Measurements from ENCODE around the gene SF3B2. TPM values are rescaled to one million over a fixed set of nuclear protein-coding genes. Genes with fewer than 3 reads are reported as not detected.
A peak's percentile ranks its signal among the peaks of the same experiment; 100 is the strongest.
"Not testable (repeated sequence)": the region's sequence is repeated elsewhere in the genome, so short reads cannot be mapped to it uniquely, and the experiment has no call there.

Gene SF3B2
- total RNA-seq, 2 experiments from 2014 or later = 185 to 260 TPM

DNA sequence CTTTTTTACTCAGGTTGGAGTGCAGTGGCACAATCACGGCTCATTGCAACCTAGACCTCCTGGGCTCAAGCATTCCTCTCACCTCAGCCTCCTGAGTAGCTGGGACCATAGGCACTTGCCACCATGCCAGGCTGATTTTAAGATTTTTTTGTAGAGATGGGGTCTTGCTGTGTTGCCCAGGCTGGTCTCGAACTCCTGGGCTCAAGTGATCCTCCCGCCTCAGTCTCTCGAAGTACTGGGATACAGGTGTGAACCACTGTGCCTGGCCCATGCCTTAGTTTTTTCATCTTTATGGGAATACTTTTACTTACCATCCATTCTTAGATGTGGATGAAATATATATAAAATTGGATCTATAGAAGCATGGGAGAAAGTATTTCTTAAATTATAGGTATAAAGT, 23.1 kb downstream of the SF3B2 start:
- intact Hi-C loops (cut with micrococcal nuclease; ENCODE audit: unreplicated experiment) = no loop called here
- H3K9me3 ChIP-seq (ENCODE audit: low read length) = no peaks in the 10 kb centered on the region
- H3K9me2 ChIP-seq (ENCODE audit: insufficient read depth, low read length) = no peaks in the 10 kb centered on the region
- no peaks in the 10 kb centered on the region for H4K20me1 ChIP-seq (ENCODE audit: insufficient read depth, low read length)
- H3K4me1 ChIP-seq (ENCODE audit: insufficient read depth, low read length, poor library complexity, severe bottlenecking) = peaks cover 56% of the 10 kb centered on the region
- peaks cover 20% of the 10 kb centered on the region; the same call in 1 of the 2 replicates for H3K79me2 ChIP-seq (ENCODE audit: insufficient read depth, low read depth, low read length)
- no peak overlapping the region for H3K4me3 ChIP-seq (ENCODE audit: low read depth, low read length, poor library complexity, severe bottlenecking)
- no peak for TF ChIP-seq EZH2phosphoT487 (IDR thresholded peaks at IDR 0.05; ENCODE audit: borderline replicate concordance, low read depth, low read length)
- no peak for TF ChIP-seq CTCF (conservative IDR thresholded peaks at IDR 0.05; ENCODE audit: low read length)
- BruUV-seq (replicated peaks) = no TSS peak
- ChIA-PET POLR2A (interaction anchor here (0.7 kb wide), 2 partner anchors 16 to 405 kb away, joined by 3 to 4 read pairs; no protein-coding TSS in a partner anchor), CTCF (ENCODE audit: unreplicated experiment) (no interaction called here)
- no peak overlapping the region for H3K27ac ChIP-seq (ENCODE audit: low read depth, low read length, poor library complexity, severe bottlenecking)
- DNase-seq (ENCODE audit: low spot score) = no peak
- H2AFZ ChIP-seq (ENCODE audit: low read length) = no peak overlapping the region
- H3K36me3 ChIP-seq (ENCODE audit: insufficient read depth, low read length) = peaks cover 19% of the 10 kb centered on the region
- H3K4me2 ChIP-seq (ENCODE audit: low read length) = no peak overlapping the region

DNA sequence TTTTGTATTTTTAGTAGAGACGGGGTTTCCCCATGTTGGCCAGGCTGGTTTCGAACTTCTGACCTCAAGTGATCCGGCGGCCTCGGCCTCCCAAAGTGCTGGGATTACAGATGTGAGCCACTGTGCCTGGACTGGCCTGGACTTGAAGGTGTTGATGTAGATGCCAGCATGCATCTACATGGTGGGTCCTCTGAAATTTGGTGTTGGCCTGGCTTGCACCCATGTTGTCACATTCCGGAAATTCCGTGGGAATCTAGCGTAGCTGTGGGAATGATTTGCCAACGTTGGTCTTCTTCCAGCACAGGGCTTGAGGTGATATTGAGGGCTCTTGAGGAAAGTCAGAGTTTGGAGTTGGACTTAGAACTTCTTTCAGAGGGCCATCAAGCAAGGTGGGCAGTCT, 24.4 kb downstream of the SF3B2 start:
- peaks cover 19% of the 10 kb centered on the region for H3K36me3 ChIP-seq (ENCODE audit: insufficient read depth, low read length)
- ChIA-PET CTCF (ENCODE audit: unreplicated experiment) (no interaction called here), POLR2A (interaction anchor here (1.6 kb wide), 1 partner anchor 13 kb away, joined by 3 read pairs; no protein-coding TSS in a partner anchor)
- H2AFZ ChIP-seq (ENCODE audit: low read length) = no peak overlapping the region
- H3K27ac ChIP-seq (ENCODE audit: low read depth, low read length, poor library complexity, severe bottlenecking) = no peak overlapping the region
- no peaks in the 10 kb centered on the region for H3K9me2 ChIP-seq (ENCODE audit: insufficient read depth, low read length)
- H3K4me1 ChIP-seq (ENCODE audit: insufficient read depth, low read length, poor library complexity, severe bottlenecking) = peaks cover 62% of the 10 kb centered on the region
- intact Hi-C loops (cut with micrococcal nuclease; ENCODE audit: unreplicated experiment) = no loop called here
- peaks cover 23% of the 10 kb centered on the region; the same call in 1 of the 2 replicates for H3K79me2 ChIP-seq (ENCODE audit: insufficient read depth, low read depth, low read length)
- BruUV-seq (replicated peaks) = no TSS peak
- H3K4me3 ChIP-seq (ENCODE audit: low read depth, low read length, poor library complexity, severe bottlenecking) = no peak overlapping the region
- no peaks in the 10 kb centered on the region for H4K20me1 ChIP-seq (ENCODE audit: insufficient read depth, low read length)
- no peak overlapping the region for H3K4me2 ChIP-seq (ENCODE audit: low read length)
- TF ChIP-seq EZH2phosphoT487 (IDR thresholded peaks at IDR 0.05; ENCODE audit: borderline replicate concordance, low read depth, low read length) (no peak), CTCF (conservative IDR thresholded peaks at IDR 0.05; ENCODE audit: low read length) (no peak)
- H3K9me3 ChIP-seq (ENCODE audit: low read length) = no peaks in the 10 kb centered on the region
- DNase-seq (ENCODE audit: low spot score) = no peak

GRCh38 chr11:66077927-66078326, 25.8 kb downstream of the SF3B2 start:
- CTCF ChIA-PET (ENCODE audit: unreplicated experiment) = no interaction called here
- H3K27ac ChIP-seq (ENCODE audit: low read depth, low read length, poor library complexity, severe bottlenecking) = peak overlapping the region; percentile 2
- POLR2A ChIA-PET = interaction anchor here (1.6 kb wide), 1 partner anchor 14 kb away, joined by 3 read pairs; no protein-coding TSS in a partner anchor
- no peaks in the 10 kb centered on the region for H4K20me1 ChIP-seq (ENCODE audit: insufficient read depth, low read length)
- H3K9me3 ChIP-seq (ENCODE audit: low read length) = no peaks in the 10 kb centered on the region
- H3K79me2 ChIP-seq (ENCODE audit: insufficient read depth, low read depth, low read length) = peaks cover 26% of the 10 kb centered on the region; the same call in 1 of the 2 replicates
- intact Hi-C loops (cut with micrococcal nuclease; ENCODE audit: unreplicated experiment) = no loop called here
- H3K36me3 ChIP-seq (ENCODE audit: insufficient read depth, low read length) = peaks cover 15% of the 10 kb centered on the region
- H3K4me3 ChIP-seq (ENCODE audit: low read depth, low read length, poor library complexity, severe bottlenecking) = no peak overlapping the region
- no peak overlapping the region for H2AFZ ChIP-seq (ENCODE audit: low read length)
- no peak for DNase-seq (ENCODE audit: low spot score)
- TF ChIP-seq EZH2phosphoT487 (IDR thresholded peaks at IDR 0.05; ENCODE audit: borderline replicate concordance, low read depth, low read length) (no peak), CTCF (conservative IDR thresholded peaks at IDR 0.05; ENCODE audit: low read length) (no peak)
- peaks cover 62% of the 10 kb centered on the region for H3K4me1 ChIP-seq (ENCODE audit: insufficient read depth, low read length, poor library complexity, severe bottlenecking)
- no peak overlapping the region for H3K4me2 ChIP-seq (ENCODE audit: low read length)
- no TSS peak for BruUV-seq (replicated peaks)
- no peaks in the 10 kb centered on the region for H3K9me2 ChIP-seq (ENCODE audit: insufficient read depth, low read length)

- CTCF ChIA-PET (ENCODE audit: unreplicated experiment); intact Hi-C loops (cut with micrococcal nuclease; ENCODE audit: unreplicated experiment); H3K27ac ChIP-seq (ENCODE audit: low read depth, low read length, poor library complexity, severe bottlenecking); H2AFZ ChIP-seq (ENCODE audit: low read length); H3K4me3 ChIP-seq (ENCODE audit: low read depth, low read length, poor library complexity, severe bottlenecking); H3K9me2 ChIP-seq (ENCODE audit: insufficient read depth, low read length); H3K4me2 ChIP-seq (ENCODE audit: low read length); DNase-seq (ENCODE audit: low spot score); H4K20me1 ChIP-seq (ENCODE audit: insufficient read depth, low read length); BruUV-seq (replicated peaks); H3K9me3 ChIP-seq (ENCODE audit: low read length): not testable (repeated sequence)
- Histone ChIP-seq H3K79me2 (ENCODE audit: insufficient read depth, low read depth, low read length) (peaks cover 37% of the 10 kb centered on the region; the same call in 1 of the 2 replicates), H3K4me1 (ENCODE audit: insufficient read depth, low read length, poor library complexity, severe bottlenecking) (peaks cover 65% of the 10 kb centered on the region), H3K36me3 (ENCODE audit: insufficient read depth, low read length) (peaks cover 12% of the 10 kb centered on the region)
- POLR2A ChIA-PET = interaction anchor here (0.6 kb wide), 1 partner anchor 85 kb away, joined by 3 read pairs; no protein-coding TSS in a partner anchor
These were observed 26.8 kb downstream of the SF3B2 start for GRCh38 chr11:66078949-66079348.

All from OCI-LY7 (cell line).